Activated CD8-positive, alpha-beta T cell treated with anti-CD3 and anti-CD28 coated beads for 36 hours (primary cell): Measurements from ENCODE around the gene RPS6KC1. TPM values are rescaled to one million over a fixed set of nuclear protein-coding genes. Genes with fewer than 3 reads are reported as not detected.

Source experiments
- ATAC-seq: fragments of 200-7000 bp; cut with Tn5 transposase; one replicate; pipeline ENCODE4 v1.10.0; 2021; ENCODE audit warnings: mild to moderate bottlenecking, moderate library complexity
- CTCF ChIA-PET: fragments of 350-600 bp; sonication (Branson Sonifier 250); formaldehyde crosslinking; loops from one replicate; lab custom pipeline; 2021; ENCODE audit warnings: antibody characterized with exemption; lab: Charles Lee
- POLR2A ChIA-PET: fragments of 350-600 bp; sonication (Branson Sonifier 250); formaldehyde crosslinking; loops from one replicate; lab custom pipeline; 2021; ENCODE audit warnings: antibody characterized with exemption; lab: Charles Lee
- DNase-seq: peaks from one replicate; pipeline ENCODE4 v3.0.0-alpha.2; 2020
- H3K27ac Mint-ChIP-seq: one replicate; pipeline ENCODE4 v1.8.0; 2021; ENCODE audit warnings: mild to moderate bottlenecking, mixed read lengths
- H3K27me3 Mint-ChIP-seq: one replicate; pipeline ENCODE4 v1.8.0; 2021; ENCODE audit warnings: mixed read lengths
- H3K36me3 Mint-ChIP-seq: one replicate; pipeline ENCODE4 v1.8.0; 2021; ENCODE audit warnings: low read depth, mixed read lengths
- H3K4me1 Mint-ChIP-seq: one replicate; pipeline ENCODE4 v1.8.0; 2021; ENCODE audit warnings: low read depth, mixed read lengths
- H3K4me3 Mint-ChIP-seq: one replicate; pipeline ENCODE4 v1.8.0; 2021; ENCODE audit warnings: mild to moderate bottlenecking, moderate library complexity, mixed read lengths
- H3K9me3 Mint-ChIP-seq: one replicate; pipeline ENCODE4 v1.8.0; 2021; ENCODE audit warnings: mixed read lengths
- CTCF ChIP-seq: fragments of 200-600 bp; IDR thresholded peaks from one replicate; pipeline ENCODE4 v1.8.0; 2022; ENCODE audit warnings: antibody characterized with exemption, mild to moderate bottlenecking
- intact Hi-C: fragments of 100-400 bp; cut with micrococcal nuclease; formaldehyde crosslinking; loops from one replicate; pipeline ENCODE4 v1.10.0; 2022
- total RNA-seq, 2 experiments: library from RNA; stranded (reverse); gene quantifications; one replicate each; pipeline ENCODE4 v1.2.3, GENCODE V29; 2021

The RPS6KC1 gene
- total RNA-seq, 2 experiments from 2014 or later: 5.3 TPM

- DNase-seq (no peak), ATAC-seq (no peak)
- CTCF ChIA-PET: no interaction called here
- Mint-ChIP-seq H3K27me3 (no peaks in the 10 kb centered on the region), H3K36me3 (peaks cover 7% of the 10 kb centered on the region), H3K4me3 (no peak overlapping the region), H3K4me1 (peaks cover 27% of the 10 kb centered on the region), H3K27ac (no peak overlapping the region), H3K9me3 (peaks cover 11% of the 10 kb centered on the region)
- POLR2A ChIA-PET: no interaction called here
- intact Hi-C loops: no loop called here
- no peak for TF ChIP-seq CTCF
Observed at GRCh38 chr1:213054733-213055591, 3.9 kb downstream of the RPS6KC1 start.

GRCh38 chr1:213055767-213056166 lies 4.7 kb downstream of the RPS6KC1 start:
- Mint-ChIP-seq H3K36me3 (peaks cover 2% of the 10 kb centered on the region), H3K27me3 (no peaks in the 10 kb centered on the region), H3K27ac (no peak overlapping the region), H3K4me1 (peaks cover 19% of the 10 kb centered on the region), H3K9me3 (peaks cover 3% of the 10 kb centered on the region), H3K4me3 (no peak overlapping the region)
- DNase-seq (no peak), ATAC-seq (no peak)
- TF ChIP-seq CTCF: no peak
- ChIA-PET POLR2A (no interaction called here), CTCF (interaction anchor here (0.7 kb wide), 1 partner anchor 67 kb away, joined by 3 read pairs; no protein-coding TSS in a partner anchor)
- intact Hi-C loops: no loop called here

- POLR2A ChIA-PET: no interaction called here
- CTCF ChIA-PET: no interaction called here
- peaks cover 2% of the 10 kb centered on the region for H3K9me3 Mint-ChIP-seq
Observed at GRCh38 chr1:213057264-213058059, 6.4 kb downstream of the RPS6KC1 start.

GRCh38 chr1:213060836-213061235 lies 9.8 kb downstream of the RPS6KC1 start:
- TF ChIP-seq CTCF: no peak
- no peaks in the 10 kb centered on the region for H3K36me3 Mint-ChIP-seq
- ChIA-PET CTCF (no interaction called here), POLR2A (no interaction called here)
- H3K4me1 Mint-ChIP-seq: peaks cover 6% of the 10 kb centered on the region
- intact Hi-C loops: no loop called here
- DNase-seq: no peak
- H3K9me3 Mint-ChIP-seq: peaks cover 2% of the 10 kb centered on the region
- H3K27me3 Mint-ChIP-seq: no peaks in the 10 kb centered on the region
- H3K4me3 Mint-ChIP-seq: no peak overlapping the region
- no peak for ATAC-seq
- no peak overlapping the region for H3K27ac Mint-ChIP-seq

More at GRCh38 chr1:213057264-213058059, 6.4 kb downstream of the RPS6KC1 start:
- DNase-seq (no peak), ATAC-seq (no peak)
- intact Hi-C loops: no loop called here
- Mint-ChIP-seq H3K4me3 (no peak overlapping the region), H3K36me3 (peaks cover 2% of the 10 kb centered on the region), H3K27ac (no peak overlapping the region), H3K4me1 (peaks cover 16% of the 10 kb centered on the region), H3K27me3 (no peaks in the 10 kb centered on the region)
- no peak for TF ChIP-seq CTCF
